ENCODE measurements around the gene ALG2.

DNA sequence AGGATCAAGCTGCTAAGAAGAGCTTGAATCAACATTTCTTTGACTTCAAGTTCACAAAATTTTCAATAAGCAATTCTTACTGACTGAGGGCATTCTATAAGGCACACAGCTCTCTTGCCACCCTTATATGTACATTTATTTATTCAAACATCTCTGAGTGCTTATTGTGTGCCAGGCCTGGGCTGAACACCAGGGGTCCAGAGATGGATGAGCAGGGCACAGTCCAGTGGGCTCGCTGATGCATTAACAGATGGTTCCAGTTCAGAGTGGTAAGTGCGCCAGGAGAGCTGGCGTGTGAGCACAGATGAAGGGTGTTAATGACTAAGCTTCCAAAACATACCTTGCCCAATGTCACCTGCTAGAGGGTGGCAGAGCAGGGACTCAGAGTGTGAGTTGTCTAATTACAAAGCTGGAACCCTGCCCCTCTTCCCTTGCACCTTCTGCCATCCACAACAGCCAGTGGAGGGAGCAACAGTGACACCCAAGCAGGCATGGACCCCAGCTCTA lies 24.6 kb downstream of the ALG2 start:
- TF ChIP-seq, protein P1, sequence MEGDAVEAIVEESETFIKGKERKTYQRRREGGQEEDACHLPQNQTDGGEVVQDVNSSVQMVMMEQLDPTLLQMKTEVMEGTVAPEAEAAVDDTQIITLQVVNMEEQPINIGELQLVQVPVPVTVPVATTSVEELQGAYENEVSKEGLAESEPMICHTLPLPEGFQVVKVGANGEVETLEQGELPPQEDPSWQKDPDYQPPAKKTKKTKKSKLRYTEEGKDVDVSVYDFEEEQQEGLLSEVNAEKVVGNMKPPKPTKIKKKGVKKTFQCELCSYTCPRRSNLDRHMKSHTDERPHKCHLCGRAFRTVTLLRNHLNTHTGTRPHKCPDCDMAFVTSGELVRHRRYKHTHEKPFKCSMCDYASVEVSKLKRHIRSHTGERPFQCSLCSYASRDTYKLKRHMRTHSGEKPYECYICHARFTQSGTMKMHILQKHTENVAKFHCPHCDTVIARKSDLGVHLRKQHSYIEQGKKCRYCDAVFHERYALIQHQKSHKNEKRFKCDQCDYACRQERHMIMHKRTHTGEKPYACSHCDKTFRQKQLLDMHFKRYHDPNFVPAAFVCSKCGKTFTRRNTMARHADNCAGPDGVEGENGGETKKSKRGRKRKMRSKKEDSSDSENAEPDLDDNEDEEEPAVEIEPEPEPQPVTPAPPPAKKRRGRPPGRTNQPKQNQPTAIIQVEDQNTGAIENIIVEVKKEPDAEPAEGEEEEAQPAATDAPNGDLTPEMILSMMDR (IDR thresholded peaks at IDR 0.05; ENCODE audit: low read depth, low read length, missing input control), result no peak
- no peak for TF ChIP-seq JUND (IDR thresholded peaks at IDR 0.05)
- TF ChIP-seq, protein P2, sequence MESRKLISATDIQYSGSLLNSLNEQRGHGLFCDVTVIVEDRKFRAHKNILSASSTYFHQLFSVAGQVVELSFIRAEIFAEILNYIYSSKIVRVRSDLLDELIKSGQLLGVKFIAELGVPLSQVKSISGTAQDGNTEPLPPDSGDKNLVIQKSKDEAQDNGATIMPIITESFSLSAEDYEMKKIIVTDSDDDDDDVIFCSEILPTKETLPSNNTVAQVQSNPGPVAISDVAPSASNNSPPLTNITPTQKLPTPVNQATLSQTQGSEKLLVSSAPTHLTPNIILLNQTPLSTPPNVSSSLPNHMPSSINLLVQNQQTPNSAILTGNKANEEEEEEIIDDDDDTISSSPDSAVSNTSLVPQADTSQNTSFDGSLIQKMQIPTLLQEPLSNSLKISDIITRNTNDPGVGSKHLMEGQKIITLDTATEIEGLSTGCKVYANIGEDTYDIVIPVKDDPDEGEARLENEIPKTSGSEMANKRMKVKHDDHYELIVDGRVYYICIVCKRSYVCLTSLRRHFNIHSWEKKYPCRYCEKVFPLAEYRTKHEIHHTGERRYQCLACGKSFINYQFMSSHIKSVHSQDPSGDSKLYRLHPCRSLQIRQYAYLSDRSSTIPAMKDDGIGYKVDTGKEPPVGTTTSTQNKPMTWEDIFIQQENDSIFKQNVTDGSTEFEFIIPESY (IDR thresholded peaks at IDR 0.05), result no peak
- TF ChIP-seq GABPA (IDR thresholded peaks at IDR 0.05 in 1 of 2, conservative IDR thresholded peaks at IDR 0.05 in 1 of 2), result no peak
- TF ChIP-seq, protein P3, sequence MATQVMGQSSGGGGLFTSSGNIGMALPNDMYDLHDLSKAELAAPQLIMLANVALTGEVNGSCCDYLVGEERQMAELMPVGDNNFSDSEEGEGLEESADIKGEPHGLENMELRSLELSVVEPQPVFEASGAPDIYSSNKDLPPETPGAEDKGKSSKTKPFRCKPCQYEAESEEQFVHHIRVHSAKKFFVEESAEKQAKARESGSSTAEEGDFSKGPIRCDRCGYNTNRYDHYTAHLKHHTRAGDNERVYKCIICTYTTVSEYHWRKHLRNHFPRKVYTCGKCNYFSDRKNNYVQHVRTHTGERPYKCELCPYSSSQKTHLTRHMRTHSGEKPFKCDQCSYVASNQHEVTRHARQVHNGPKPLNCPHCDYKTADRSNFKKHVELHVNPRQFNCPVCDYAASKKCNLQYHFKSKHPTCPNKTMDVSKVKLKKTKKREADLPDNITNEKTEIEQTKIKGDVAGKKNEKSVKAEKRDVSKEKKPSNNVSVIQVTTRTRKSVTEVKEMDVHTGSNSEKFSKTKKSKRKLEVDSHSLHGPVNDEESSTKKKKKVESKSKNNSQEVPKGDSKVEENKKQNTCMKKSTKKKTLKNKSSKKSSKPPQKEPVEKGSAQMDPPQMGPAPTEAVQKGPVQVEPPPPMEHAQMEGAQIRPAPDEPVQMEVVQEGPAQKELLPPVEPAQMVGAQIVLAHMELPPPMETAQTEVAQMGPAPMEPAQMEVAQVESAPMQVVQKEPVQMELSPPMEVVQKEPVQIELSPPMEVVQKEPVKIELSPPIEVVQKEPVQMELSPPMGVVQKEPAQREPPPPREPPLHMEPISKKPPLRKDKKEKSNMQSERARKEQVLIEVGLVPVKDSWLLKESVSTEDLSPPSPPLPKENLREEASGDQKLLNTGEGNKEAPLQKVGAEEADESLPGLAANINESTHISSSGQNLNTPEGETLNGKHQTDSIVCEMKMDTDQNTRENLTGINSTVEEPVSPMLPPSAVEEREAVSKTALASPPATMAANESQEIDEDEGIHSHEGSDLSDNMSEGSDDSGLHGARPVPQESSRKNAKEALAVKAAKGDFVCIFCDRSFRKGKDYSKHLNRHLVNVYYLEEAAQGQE (IDR thresholded peaks at IDR 0.05), result no peak
- no peak for TF ChIP-seq FOXA1 (IDR thresholded peaks at IDR 0.05)
- no peak for TF ChIP-seq TAF1 (conservative IDR thresholded peaks at IDR 0.05)
- no peak for TF ChIP-seq YY1 (IDR thresholded peaks at IDR 0.05)
- no peak for TF ChIP-seq HNF4G (IDR thresholded peaks at IDR 0.05)
- TF ChIP-seq SP1 (IDR thresholded peaks at IDR 0.05), result no peak
- no peak for TF ChIP-seq EGR1 (IDR thresholded peaks at IDR 0.05; ENCODE audit: low read depth in 2 of 2)

All from liver (tissue), 3 donors.